T-cell (primary cell): ENCODE data around the gene QSER1. TPM values are rescaled to one million over a fixed set of nuclear protein-coding genes. Genes with fewer than 3 reads are reported as not detected.

ENCODE experiments used
- ATAC-seq, 4 experiments: fragments of 200-7000 bp in 3 of 4; fragments of 150-1000 bp in 1 of 4; cut with Tn5 transposase; replicated peaks in 1 of 4; 1 replicate in 3 of 4; 2 replicates in 1 of 4; pipeline ENCODE4 v1.10.0; 2021; ENCODE audit warnings: moderate library complexity in 3 of 4, mild to moderate bottlenecking in 2 of 4, moderate number of reproducible peaks in 1 of 4
- CTCF ChIA-PET, 2 donors: fragments of 300-600 bp; sonication (Branson Sonifier 250); formaldehyde crosslinking; loops; one replicate each; lab custom pipeline; 2022; ENCODE audit warnings: antibody characterized with exemption in 2 of 2; lab: Charles Lee
- POLR2A ChIA-PET, 2 donors: fragments of 300-600 bp; sonication (Branson Sonifier 250); formaldehyde crosslinking; loops; one replicate each; lab custom pipeline; 2022; ENCODE audit warnings: antibody characterized with exemption in 2 of 2; lab: Charles Lee
- DNase-seq, 35 experiments: peaks; one replicate each; pipeline versions ENCODE4 v3.0.0 to v3.0.0-alpha.2; 2013 to 2023
- H3K27ac ChIP-seq: one replicate; pipeline ENCODE4 v1.5.1; 2013; ENCODE audit warnings: low read length
- H3K27me3 ChIP-seq, 2 experiments: replicated peaks in 1 of 2; 1 replicate in 1 of 2; 2 replicates in 1 of 2; pipeline versions ENCODE4 v1.6.1 to v1.7.0; 2013; ENCODE audit warnings: low read length in 1 of 2, mixed read lengths in 1 of 2; ENCODE audit not compliant: control insufficient read depth in 2 of 2, insufficient read depth in 2 of 2; ENCODE audit errors: extremely low read depth in 1 of 2
- H3K36me3 ChIP-seq, 2 donors: 1 replicate in 1 of 2; 2 replicates in 1 of 2; pipeline versions ENCODE4 v1.6.1 to v1.7.0; 2013; ENCODE audit warnings: low read length in 1 of 2; ENCODE audit not compliant: control insufficient read depth in 2 of 2, insufficient read depth in 1 of 2; ENCODE audit errors: extremely low read depth in 1 of 2
- H3K4me1 ChIP-seq, 2 experiments: 1 replicate in 1 of 2; 2 replicates in 1 of 2; pipeline versions ENCODE4 v1.6.1 to v1.7.0; 2013; ENCODE audit warnings: low read length in 2 of 2, mixed read lengths in 1 of 2; ENCODE audit not compliant: insufficient read depth in 2 of 2, control insufficient read depth in 1 of 2; ENCODE audit errors: extremely low read depth in 1 of 2
- H3K4me3 ChIP-seq, 2 donors: 1 replicate in 1 of 2; 2 replicates in 1 of 2; pipeline versions ENCODE4 v1.5.1 to v1.7.0; 2013; ENCODE audit warnings: mild to moderate bottlenecking in 2 of 2, low read length in 1 of 2, moderate library complexity in 1 of 2; ENCODE audit not compliant: control insufficient read depth in 1 of 2; ENCODE audit errors: extremely low read depth in 1 of 2
- H3K9me3 ChIP-seq: 2 replicates; pipeline ENCODE4 v1.7.0; 2013
- H3K27ac Mint-ChIP-seq, 2 donors: one replicate each; pipeline ENCODE4 v1.8.0; 2020 to 2021; ENCODE audit warnings: mild to moderate bottlenecking in 2 of 2, mixed read lengths in 2 of 2
- H3K27me3 Mint-ChIP-seq, 2 donors: one replicate each; pipeline ENCODE4 v1.8.0; 2021 to 2022; ENCODE audit warnings: mixed read lengths in 2 of 2
- H3K36me3 Mint-ChIP-seq: one replicate; pipeline ENCODE4 v1.8.0; 2021; ENCODE audit warnings: mixed read lengths
- H3K4me1 Mint-ChIP-seq, 3 donors: one replicate each; pipeline ENCODE4 v1.8.0; 2020 to 2022; ENCODE audit warnings: mixed read lengths in 3 of 3, mild to moderate bottlenecking in 1 of 3
- H3K4me3 Mint-ChIP-seq, 3 donors: one replicate each; pipeline ENCODE4 v1.8.0; 2020 to 2022; ENCODE audit warnings: mild to moderate bottlenecking in 3 of 3, mixed read lengths in 3 of 3, moderate library complexity in 3 of 3
- H3K9me3 Mint-ChIP-seq, 3 donors: one replicate each; pipeline ENCODE4 v1.8.0; 2020 to 2022; ENCODE audit warnings: mixed read lengths in 3 of 3
- WGBS: methylation state at CpG from one replicate; pipeline ENCODE4 v1.1.5; 2013; ENCODE audit warnings: missing lambda C conversion rate; ENCODE audit not compliant: insufficient coverage; 5-methylcytosine and 5-hydroxymethylcytosine counted together
- total RNA-seq, 35 experiments: library from RNA in 6 of 35; stranded (reverse) in 6 of 35; fragments of 120-200 nt in 1 of 35; gene quantifications; one replicate each; pipeline versions ENCODE4 v1.2.1 to v1.2.4 and lab custom pipeline; 2013 to 2026

Gene QSER1
- total RNA-seq, 5 donors from 2014 or later (not counting 1 experiment from before 2014, with no cell fraction given) = 11.9 to 14.1 (median 13.5) TPM

GRCh38 chr11:32939866-32940265 is 47.3 kb downstream of the QSER1 start:
- ATAC-seq = no peak
- DNase-seq = no peak
- CTCF ChIA-PET = no interaction called here
- Mint-ChIP-seq H3K4me3 (no peak overlapping the region), H3K4me1 (peaks cover 10 to 15% (median 12%) of the 10 kb centered on the region in 3 donors), H3K36me3 (peaks cover 42% of the 10 kb centered on the region), H3K27me3 (no peaks in the 10 kb centered on the region), H3K9me3 (no peaks in the 10 kb centered on the region), H3K27ac (peak overlapping the region in 1 of 2 donors; percentile 55)
- POLR2A ChIA-PET = no interaction called here
- Histone ChIP-seq H3K4me3 (no peak overlapping the region), H3K36me3 (peaks cover 0 to 8% of the 10 kb centered on the region in 2 donors), H3K27ac (no peak overlapping the region), H3K9me3 (no peaks in the 10 kb centered on the region), H3K4me1 (no peaks in the 10 kb centered on the region), H3K27me3 (no peaks in the 10 kb centered on the region)

GRCh38 chr11:32940865-32941264 is 48.3 kb downstream of the QSER1 start:
- ATAC-seq = no peak
- H3K36me3 Mint-ChIP-seq = peaks cover 39% of the 10 kb centered on the region
- no peaks in the 10 kb centered on the region for H3K4me1 ChIP-seq
- no CpG with 5 or more reads among the region's 1 CpG for WGBS
- H3K4me1 Mint-ChIP-seq = peaks cover 10 to 15% (median 12%) of the 10 kb centered on the region in 3 donors
- CTCF ChIA-PET = no interaction called here
- H3K9me3 Mint-ChIP-seq = no peaks in the 10 kb centered on the region
- no peak for DNase-seq
- H3K9me3 ChIP-seq = no peaks in the 10 kb centered on the region
- H3K27ac Mint-ChIP-seq = no peak overlapping the region
- no peaks in the 10 kb centered on the region for H3K27me3 Mint-ChIP-seq
- H3K4me3 ChIP-seq = no peak overlapping the region
- POLR2A ChIA-PET = no interaction called here
- H3K36me3 ChIP-seq = peaks cover 0 to 7% of the 10 kb centered on the region in 2 donors
- H3K4me3 Mint-ChIP-seq = no peak overlapping the region
- H3K27me3 ChIP-seq = no peaks in the 10 kb centered on the region
- H3K27ac ChIP-seq = no peak overlapping the region

GRCh38 chr11:32947978-32948377 is 55.4 kb downstream of the QSER1 start:
- no peak for ATAC-seq
- DNase-seq = no peak
- no CpG with 5 or more reads among the region's 2 CpGs for WGBS
- H3K27ac Mint-ChIP-seq = no peak overlapping the region
- no peaks in the 10 kb centered on the region for H3K27me3 Mint-ChIP-seq
- peaks cover 3 to 7% (median 4%) of the 10 kb centered on the region in 3 donors for H3K9me3 Mint-ChIP-seq
- H3K36me3 Mint-ChIP-seq = peaks cover 17% of the 10 kb centered on the region
- ChIA-PET CTCF (no interaction called here), POLR2A (no interaction called here)
- Histone ChIP-seq H3K4me3 (no peak overlapping the region), H3K27ac (no peak overlapping the region), H3K4me1 (no peaks in the 10 kb centered on the region), H3K27me3 (no peaks in the 10 kb centered on the region), H3K9me3 (no peaks in the 10 kb centered on the region), H3K36me3 (no peaks in the 10 kb centered on the region)
- no peaks in the 10 kb centered on the region for H3K4me1 Mint-ChIP-seq
- H3K4me3 Mint-ChIP-seq = no peak overlapping the region

GRCh38 chr11:32949739-32950138 is 57.1 kb downstream of the QSER1 start:
- Mint-ChIP-seq H3K36me3 (peaks cover 22% of the 10 kb centered on the region), H3K9me3 (peaks cover 3 to 7% (median 4%) of the 10 kb centered on the region in 3 donors), H3K4me1 (no peaks in the 10 kb centered on the region), H3K27ac (no peak overlapping the region), H3K27me3 (no peaks in the 10 kb centered on the region), H3K4me3 (no peak overlapping the region)
- DNase-seq (no peak), ATAC-seq (no peak)
- H3K36me3 ChIP-seq = peaks cover 0 to 5% of the 10 kb centered on the region in 2 donors
- no peak overlapping the region for H3K27ac ChIP-seq
- no peaks in the 10 kb centered on the region for H3K27me3 ChIP-seq
- no peaks in the 10 kb centered on the region for H3K9me3 ChIP-seq
- POLR2A ChIA-PET = no interaction called here
- H3K4me1 ChIP-seq = no peaks in the 10 kb centered on the region
- no peak overlapping the region for H3K4me3 ChIP-seq
- CTCF ChIA-PET = interaction anchor here in 1 of 2 donors (0.7 kb wide), 1 partner anchor 147 kb away, joined by 4 read pairs; no protein-coding TSS in a partner anchor

- no peak overlapping the region for H3K4me3 Mint-ChIP-seq
- Histone ChIP-seq H3K9me3 (no peaks in the 10 kb centered on the region), H3K4me3 (no peak overlapping the region), H3K27me3 (no peaks in the 10 kb centered on the region), H3K4me1 (no peaks in the 10 kb centered on the region), H3K36me3 (peaks cover 0 to 8% of the 10 kb centered on the region in 2 donors), H3K27ac (no peak overlapping the region)
- H3K9me3 Mint-ChIP-seq = peaks cover 3 to 7% (median 4%) of the 10 kb centered on the region in 3 donors
- no peaks in the 10 kb centered on the region for H3K4me1 Mint-ChIP-seq
- ChIA-PET CTCF (interaction anchor here in 1 of 2 donors (0.6 kb wide), 1 partner anchor 111 kb away, joined by 4 read pairs; no protein-coding TSS in a partner anchor), POLR2A (interaction anchor here in 1 of 2 donors (0.6 kb wide), 1 partner anchor 53 kb away, joined by 3 read pairs; no protein-coding TSS in a partner anchor)
- no peak overlapping the region for H3K27ac Mint-ChIP-seq
- no peaks in the 10 kb centered on the region for H3K27me3 Mint-ChIP-seq
- DNase-seq = no peak
- 100% methylated on average over 1 of the region's 1 CpG for WGBS
- no peak for ATAC-seq
- H3K36me3 Mint-ChIP-seq = peaks cover 19% of the 10 kb centered on the region
Measured at GRCh38 chr11:32952421-32952820, 59.8 kb downstream of the QSER1 start.

- DNase-seq (peak in 1 of 35 experiments; percentile 1), ATAC-seq (no peak)
- POLR2A ChIA-PET = no interaction called here
- Mint-ChIP-seq H3K9me3 (no peaks in the 10 kb centered on the region), H3K27me3 (no peaks in the 10 kb centered on the region), H3K4me1 (no peaks in the 10 kb centered on the region), H3K36me3 (peaks cover 11% of the 10 kb centered on the region), H3K27ac (no peak overlapping the region), H3K4me3 (no peak overlapping the region)
- Histone ChIP-seq H3K4me1 (no peaks in the 10 kb centered on the region), H3K27me3 (no peaks in the 10 kb centered on the region), H3K4me3 (no peak overlapping the region), H3K9me3 (no peaks in the 10 kb centered on the region), H3K27ac (no peak overlapping the region), H3K36me3 (peaks cover 0 to 13% of the 10 kb centered on the region in 2 donors)
- CTCF ChIA-PET = interaction anchor here (0.8 to 8.7 kb wide), 3 partner anchors 54 to 112 kb away, joined by 3 to 77 read pairs (median 3); no protein-coding TSS in a partner anchor
Measured at GRCh38 chr11:32953700-32954099, 61.1 kb downstream of the QSER1 start.
